Transverse colon (tissue), 4 donors: Measurements from ENCODE around the gene XRRA1.

Experiments
- POLR2A ChIP-seq: fragments of 450-650 bp; IDR thresholded peaks from one replicate; pipeline ENCODE4 v1.6.1; 2016; ENCODE audit warnings: antibody characterized with exemption, mild to moderate bottlenecking, moderate library complexity
- POLR2AphosphoS5 ChIP-seq, 3 donors: sonication (generic); formaldehyde crosslinking; IDR thresholded peaks; one replicate each; pipeline ENCODE4 v1.6.1; 2016; ENCODE audit warnings: antibody characterized with exemption in 3 of 3
- TF ChIP-seq, protein P1 (sequence below), 5 experiments: fragments of 200-600 bp in 3 of 5; fragments of 450-650 bp in 2 of 5; sonication (generic) in 3 of 5; IDR thresholded peaks; 1 replicate in 2 of 5; 2 replicates in 3 of 5; pipeline ENCODE4 v1.5.1; 2016 to 2017; ENCODE audit warnings: antibody characterized with exemption in 5 of 5, inconsistent platforms in 3 of 5, mild to moderate bottlenecking in 2 of 5, moderate library complexity in 1 of 5

DNA sequence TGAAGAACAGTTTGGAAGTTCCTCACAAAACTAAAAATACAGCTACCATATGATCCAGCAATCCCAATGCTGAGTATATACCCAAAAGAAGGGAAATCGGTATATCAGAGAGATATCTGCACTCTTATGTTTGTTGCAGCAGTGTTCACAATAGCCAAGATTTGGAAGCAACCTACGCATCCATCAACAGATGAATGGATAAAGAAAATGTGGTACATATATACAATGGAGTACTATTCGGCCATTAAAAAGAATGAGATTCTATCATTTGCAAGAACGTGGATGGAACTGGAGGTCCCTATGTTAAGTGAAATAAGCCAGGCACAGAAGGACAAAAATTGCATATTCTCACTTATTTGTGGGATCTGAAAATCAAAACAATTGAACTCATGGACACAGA is 46.5 kb downstream of the XRRA1 start:
- TF ChIP-seq POLR2A (no peak), POLR2AphosphoS5 (IDR thresholded peaks at IDR 0.05) (no peak)
- TF ChIP-seq, protein P1, sequence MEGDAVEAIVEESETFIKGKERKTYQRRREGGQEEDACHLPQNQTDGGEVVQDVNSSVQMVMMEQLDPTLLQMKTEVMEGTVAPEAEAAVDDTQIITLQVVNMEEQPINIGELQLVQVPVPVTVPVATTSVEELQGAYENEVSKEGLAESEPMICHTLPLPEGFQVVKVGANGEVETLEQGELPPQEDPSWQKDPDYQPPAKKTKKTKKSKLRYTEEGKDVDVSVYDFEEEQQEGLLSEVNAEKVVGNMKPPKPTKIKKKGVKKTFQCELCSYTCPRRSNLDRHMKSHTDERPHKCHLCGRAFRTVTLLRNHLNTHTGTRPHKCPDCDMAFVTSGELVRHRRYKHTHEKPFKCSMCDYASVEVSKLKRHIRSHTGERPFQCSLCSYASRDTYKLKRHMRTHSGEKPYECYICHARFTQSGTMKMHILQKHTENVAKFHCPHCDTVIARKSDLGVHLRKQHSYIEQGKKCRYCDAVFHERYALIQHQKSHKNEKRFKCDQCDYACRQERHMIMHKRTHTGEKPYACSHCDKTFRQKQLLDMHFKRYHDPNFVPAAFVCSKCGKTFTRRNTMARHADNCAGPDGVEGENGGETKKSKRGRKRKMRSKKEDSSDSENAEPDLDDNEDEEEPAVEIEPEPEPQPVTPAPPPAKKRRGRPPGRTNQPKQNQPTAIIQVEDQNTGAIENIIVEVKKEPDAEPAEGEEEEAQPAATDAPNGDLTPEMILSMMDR (IDR thresholded peaks at IDR 0.05) = no peak
